GM21360 (cell line): Measurements from ENCODE around the gene AMPH.
A peak's percentile ranks its signal among the peaks of the same experiment; 100 is the strongest.

ENCODE experiments used
- ATAC-seq: cut with Tn5 transposase; IDR thresholded peaks from one replicate; pipeline ENCODE4 v1.9.1; 2021; ENCODE audit warnings: mild to moderate bottlenecking, moderate library complexity; ENCODE audit not compliant: unreplicated experiment

Gene AMPH

GRCh38 chr7:38630720-38631673, at the start of gene AMPH:
AMPH (minus strand) TSS chr7:38631373; CDS start chr7:38631351, 22 bp downstream.
- no peak for ATAC-seq

- ATAC-seq = no peak
Measured at GRCh38 chr7:38679419-38679818, 48.2 kb upstream of the AMPH start.

- no peak for ATAC-seq
Measured at GRCh38 chr7:38678698-38679054, 47.5 kb upstream of the AMPH start.

GRCh38 chr7:38677981-38678697, 47.0 kb upstream of the AMPH start:
- no peak for ATAC-seq

GRCh38 chr7:38675494-38676106, 44.4 kb upstream of the AMPH start:
- ATAC-seq = no peak

- no peak for ATAC-seq
Measured at GRCh38 chr7:38674513-38674912, 43.3 kb upstream of the AMPH start.

- no peak for ATAC-seq
Measured at GRCh38 chr7:38673795-38674194, 42.6 kb upstream of the AMPH start.

GRCh38 chr7:38671911-38672905, 41.0 kb upstream of the AMPH start:
- no peak for ATAC-seq

- no peak for ATAC-seq
Measured at GRCh38 chr7:38669965-38670520, 38.9 kb upstream of the AMPH start.

- no peak for ATAC-seq
Measured at GRCh38 chr7:38664972-38665371, 33.8 kb upstream of the AMPH start.

- peak; percentile 84 for ATAC-seq
Measured at GRCh38 chr7:38660427-38661099, 29.4 kb upstream of the AMPH start.

- no peak for ATAC-seq
Measured at GRCh38 chr7:38659931-38660330, 28.8 kb upstream of the AMPH start.

- ATAC-seq = no peak
Measured at GRCh38 chr7:38658921-38659320, 27.7 kb upstream of the AMPH start.

GRCh38 chr7:38656968-38657367, 25.8 kb upstream of the AMPH start:
- no peak for ATAC-seq

GRCh38 chr7:38655833-38656774, 24.9 kb upstream of the AMPH start:
- ATAC-seq = no peak

- ATAC-seq = no peak
Measured at GRCh38 chr7:38637957-38638356, 6.8 kb upstream of the AMPH start.

GRCh38 chr7:38632411-38632810, 1.2 kb upstream of the AMPH start:
- no peak for ATAC-seq
